Sigmoid colon (tissue), 3 donors: ENCODE results near the gene COA1.

Experiments used
- CTCF ChIP-seq, 4 experiments: fragments of 450-650 bp in 3 of 4; fragments of 200-600 bp in 1 of 4; IDR thresholded peaks; one replicate each; pipeline ENCODE4 v1.5.1; 2016 to 2019; ENCODE audit warnings: antibody characterized with exemption in 4 of 4, mild to moderate bottlenecking in 3 of 4, moderate library complexity in 2 of 4
- POLR2A ChIP-seq, 2 donors: fragments of 450-650 bp; IDR thresholded peaks; one replicate each; pipeline ENCODE4 v1.6.1; 2016; ENCODE audit warnings: antibody characterized with exemption in 2 of 2, mild to moderate bottlenecking in 2 of 2, moderate library complexity in 2 of 2

GRCh38 chr7:43721193-43721806 is 8.0 kb downstream of the COA1 start:
- peak; percentile 27 to 67 (median 45) for TF ChIP-seq CTCF (IDR thresholded peaks at IDR 0.05)
- TF ChIP-seq POLR2A (IDR thresholded peaks at IDR 0.05), result no peak
